Brain pericyte (primary cell): ENCODE results near the gene C15orf39.
"Not testable (repeated sequence)": the region's sequence is repeated elsewhere in the genome, so short reads cannot be mapped to it uniquely, and the experiment has no call there.

Experiments used
- DNase-seq: peaks from one replicate; pipeline ENCODE4 v3.0.0-alpha.2; 2012; ENCODE audit warnings: low read depth, low spot score

The C15orf39 gene

DNA sequence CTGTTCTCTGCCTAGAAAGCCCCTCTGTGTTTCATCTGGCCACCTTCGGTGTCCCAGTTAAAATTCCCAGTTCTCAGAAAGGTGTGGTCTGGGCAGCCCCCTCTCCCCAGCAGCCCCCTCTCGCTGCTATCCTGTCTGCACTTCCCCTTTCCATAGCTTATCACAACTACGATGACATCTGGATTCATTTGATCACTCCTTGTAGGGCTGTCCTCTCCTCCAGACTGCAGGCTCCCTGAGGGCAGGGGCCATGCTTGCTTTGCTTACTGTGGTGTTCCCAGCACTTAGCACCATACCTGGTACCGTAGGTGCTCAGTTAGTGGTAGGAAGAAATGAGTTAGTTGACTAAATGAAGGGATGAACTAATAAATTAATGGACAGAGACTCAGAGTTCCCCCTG, 30.2 kb downstream of the C15orf39 start:
- no peak for DNase-seq

GRCh38 chr15:75232252-75232813, 30.7 kb downstream of the C15orf39 start:
- DNase-seq: no peak

DNA sequence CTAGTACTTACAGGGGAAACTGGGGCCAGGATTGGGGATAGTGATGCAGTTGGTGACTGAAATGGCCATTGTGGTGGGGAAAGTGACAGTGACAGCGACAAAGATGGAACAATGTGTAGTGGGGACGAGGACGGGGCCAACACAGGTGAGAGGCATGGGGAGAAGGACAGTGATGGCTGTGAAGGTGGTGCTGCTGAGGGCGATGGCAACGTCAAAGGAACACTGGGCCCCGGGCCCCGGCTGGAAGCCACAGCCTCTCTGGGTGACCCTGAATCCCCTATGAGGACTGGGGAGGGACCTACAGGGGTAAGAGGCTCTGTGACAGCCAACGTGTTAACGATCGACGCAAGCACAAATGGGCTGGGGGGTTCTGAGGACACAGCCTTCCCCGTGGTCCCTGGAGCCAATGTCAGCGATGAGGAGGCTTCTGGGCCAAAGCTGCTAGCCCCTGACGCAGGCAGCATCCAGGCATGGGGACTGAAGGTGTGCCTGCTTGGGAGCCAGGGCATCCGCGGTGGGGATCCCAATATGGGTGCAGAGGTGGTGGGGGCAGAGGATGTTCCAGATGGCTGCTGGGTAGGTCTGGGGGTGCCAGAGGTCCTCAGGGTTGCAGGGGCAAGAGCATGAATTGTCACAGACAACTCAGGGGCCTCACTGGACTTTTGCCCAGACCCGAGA, 31.3 kb downstream of the C15orf39 start:
- DNase-seq: no peak

- no peak for DNase-seq
Measured at GRCh38 chr15:75233504-75234190, 32.0 kb downstream of the C15orf39 start.

- DNase-seq: no peak
Measured at GRCh38 chr15:75234191-75234810, 32.6 kb downstream of the C15orf39 start.

DNA sequence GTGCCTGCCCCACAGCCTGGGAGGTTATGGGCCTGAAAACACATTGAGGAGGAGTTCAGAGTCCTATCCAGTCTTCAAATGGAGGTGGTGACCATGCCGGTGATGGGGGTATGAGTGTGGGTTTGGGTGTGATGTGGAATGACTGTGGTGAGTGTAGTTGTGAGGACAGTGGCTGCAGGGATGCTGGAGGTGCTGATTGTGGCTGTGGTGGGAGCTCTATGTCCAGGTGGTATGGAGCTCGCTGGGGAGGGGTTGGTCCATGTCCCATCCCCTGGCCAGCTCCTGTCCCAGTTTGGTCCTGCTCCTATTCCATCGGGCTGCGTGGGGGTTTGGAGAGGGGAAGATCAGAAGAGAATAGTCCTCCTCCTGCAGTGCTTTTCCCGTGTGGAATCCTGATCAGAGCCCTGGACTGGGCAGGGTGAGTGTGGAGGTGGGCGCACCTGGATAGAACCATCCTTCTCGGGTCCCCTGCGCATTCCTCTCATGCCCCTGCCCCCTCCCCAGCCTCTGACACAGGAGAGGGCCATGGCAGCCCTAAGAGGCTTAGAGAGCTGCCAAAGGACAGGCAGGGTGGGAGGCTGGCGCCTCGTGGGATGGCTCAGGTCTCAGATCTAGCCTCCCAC, 33.5 kb downstream of the C15orf39 start:
- no peak for DNase-seq

- DNase-seq: no peak
Measured at GRCh38 chr15:75235760-75236729, 34.4 kb downstream of the C15orf39 start.

DNA sequence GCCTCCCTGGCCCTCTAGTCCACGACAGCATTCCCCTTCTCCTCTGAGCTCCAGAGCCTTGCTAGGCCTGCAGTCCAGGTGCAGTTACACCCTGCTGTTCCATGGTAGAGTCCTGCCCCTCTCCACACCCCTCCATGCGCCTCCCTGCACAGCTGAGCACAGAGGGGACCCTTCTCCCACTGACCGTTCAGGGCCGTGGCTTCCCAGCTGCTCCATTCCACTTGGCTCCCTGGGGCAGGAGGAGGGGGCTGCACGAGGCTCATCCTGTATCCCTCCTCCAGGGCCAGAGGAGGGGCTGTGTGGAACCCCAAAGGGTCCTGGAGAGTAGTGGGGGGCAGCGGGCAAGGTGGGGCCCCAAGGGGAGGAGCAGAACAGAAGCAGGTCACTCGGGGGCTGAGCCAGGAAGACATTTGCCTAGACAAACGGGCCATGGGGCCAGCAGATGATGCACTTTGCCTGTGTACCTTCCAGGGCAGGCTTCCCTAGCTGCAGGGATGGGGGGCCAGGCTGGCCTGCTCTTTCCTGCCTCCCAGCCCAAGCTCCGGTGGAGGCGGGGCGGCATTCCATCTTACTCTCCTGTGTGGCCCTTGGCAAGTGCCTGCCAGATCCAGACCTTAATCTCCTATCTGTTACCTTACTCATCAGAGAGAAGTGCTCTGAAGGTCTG, 35.8 kb downstream of the C15orf39 start:
- no peak for DNase-seq

DNA sequence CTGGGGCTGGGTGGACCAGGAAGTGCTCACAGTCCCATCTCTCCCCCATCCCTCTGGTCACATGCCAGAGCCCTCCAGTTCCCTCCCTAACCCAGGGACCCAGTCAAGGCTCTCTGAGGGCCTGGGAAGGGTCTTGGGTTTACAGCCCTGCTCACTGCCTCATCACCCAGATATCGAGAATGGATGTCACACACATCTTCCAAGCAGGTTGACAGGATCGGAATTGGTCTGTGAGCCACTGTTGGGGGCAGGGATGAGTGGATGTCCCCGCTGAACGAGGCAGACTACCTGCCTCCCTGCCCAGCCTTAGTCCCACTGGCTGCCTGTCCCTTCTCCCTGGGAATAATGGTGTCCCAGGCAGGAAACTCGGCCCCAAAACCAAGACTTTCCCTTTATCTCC, 36.5 kb downstream of the C15orf39 start:
- no peak for DNase-seq

DNA sequence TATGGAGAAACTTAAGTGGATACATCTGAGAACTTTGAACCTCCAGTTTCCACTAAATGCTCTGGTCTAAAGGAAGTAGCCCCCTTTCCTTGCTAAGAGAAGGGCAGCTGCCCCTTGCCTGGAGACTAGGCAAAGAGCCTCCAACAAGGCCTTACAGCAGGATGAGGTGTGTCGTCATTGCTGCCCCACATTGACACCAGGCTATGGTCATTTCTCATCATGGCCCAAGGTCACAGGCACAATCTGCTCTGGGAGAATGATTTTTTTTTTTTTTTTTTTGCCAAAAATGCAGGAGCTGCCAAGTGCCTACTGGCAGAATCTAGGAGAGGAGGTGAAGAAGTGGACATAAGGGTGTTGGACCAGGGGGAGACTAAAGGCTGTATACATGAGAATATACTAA, 44.1 kb downstream of the C15orf39 start:
- not testable (repeated sequence) for DNase-seq

DNA sequence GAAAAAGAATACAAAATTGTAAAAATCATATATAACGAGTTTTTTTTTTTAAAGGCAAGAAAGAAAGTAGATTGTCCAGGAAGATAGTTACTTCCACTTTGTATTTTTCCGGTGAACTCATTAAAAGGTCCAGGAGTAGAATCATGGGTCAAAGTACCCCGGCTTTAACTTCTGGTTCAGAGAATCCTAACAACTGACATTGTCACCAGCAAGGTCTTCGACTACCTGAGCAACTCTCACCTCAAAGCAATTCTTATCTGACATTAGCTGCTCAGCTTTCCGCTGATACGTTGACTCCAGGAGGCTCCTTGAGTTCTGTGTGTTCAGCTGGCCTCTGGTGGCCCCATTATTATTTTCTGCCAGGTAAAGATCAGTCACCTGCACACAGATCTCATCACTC, 47.3 kb downstream of the C15orf39 start:
- not testable (repeated sequence) for DNase-seq

GRCh38 chr15:75249726-75250125, 48.0 kb downstream of the C15orf39 start:
- DNase-seq: no peak

GRCh38 chr15:75251343-75251742, 49.7 kb downstream of the C15orf39 start:
- DNase-seq: not testable (repeated sequence)

GRCh38 chr15:75252285-75252684, 50.6 kb downstream of the C15orf39 start:
- DNase-seq: not testable (repeated sequence)

DNA sequence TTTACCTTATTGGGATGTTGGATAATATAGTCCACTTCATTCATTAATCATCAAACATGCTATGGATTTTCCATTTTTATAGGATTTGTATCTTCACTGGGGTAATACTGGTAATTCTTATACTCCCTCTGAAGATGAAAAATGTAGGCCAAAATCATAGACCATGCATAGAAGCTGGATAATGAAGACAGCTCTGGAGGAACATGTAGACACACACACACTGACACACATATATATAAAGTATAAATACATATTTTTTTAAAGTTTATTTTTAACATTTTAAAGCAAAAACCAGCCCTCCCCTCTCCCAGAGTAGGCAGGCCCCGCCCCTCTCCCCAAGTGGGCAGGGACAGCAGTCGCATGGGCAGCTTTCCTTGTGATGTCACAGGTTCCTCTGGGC, 56.4 kb downstream of the C15orf39 start, which contains the start of gene GOLGA6C:
Gene GOLGA6C (plus strand): TSS at position 301 of the 400 bp plus-strand sequence. CDS start 265 bp downstream, outside the sequence.
- not testable (repeated sequence) for DNase-seq

- DNase-seq: not testable (repeated sequence)
Measured at GRCh38 chr15:75258620-75259343, 57.1 kb downstream of the C15orf39 start.

DNA sequence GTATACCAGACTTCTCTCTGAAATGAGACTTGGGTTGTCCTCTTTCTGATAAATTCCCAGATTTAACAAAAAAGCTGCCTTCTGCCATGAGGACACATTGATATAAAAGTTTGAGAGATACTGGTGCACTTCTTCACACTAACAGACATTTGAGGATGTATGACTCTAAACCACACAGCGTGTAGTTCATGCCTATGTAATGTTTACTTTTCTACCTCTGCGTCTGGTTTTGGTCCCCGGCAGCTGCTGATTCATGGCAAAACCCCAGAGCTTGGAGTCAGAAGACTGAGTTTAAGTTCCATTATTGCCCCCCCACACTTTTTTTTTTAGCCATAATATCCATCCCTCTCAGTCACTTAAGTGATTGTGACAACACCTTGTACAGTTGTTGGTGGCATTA, 58.2 kb downstream of the C15orf39 start:
- DNase-seq: not testable (repeated sequence)
